HG03565 (cell line): ENCODE data around the gene OSBPL5.

Experiments used
- ATAC-seq: cut with Tn5 transposase; IDR thresholded peaks from one replicate; pipeline ENCODE4 v1.9.1; 2021; ENCODE audit warnings: mild to moderate bottlenecking, moderate library complexity; ENCODE audit not compliant: unreplicated experiment

OSBPL5 gene, protein sequence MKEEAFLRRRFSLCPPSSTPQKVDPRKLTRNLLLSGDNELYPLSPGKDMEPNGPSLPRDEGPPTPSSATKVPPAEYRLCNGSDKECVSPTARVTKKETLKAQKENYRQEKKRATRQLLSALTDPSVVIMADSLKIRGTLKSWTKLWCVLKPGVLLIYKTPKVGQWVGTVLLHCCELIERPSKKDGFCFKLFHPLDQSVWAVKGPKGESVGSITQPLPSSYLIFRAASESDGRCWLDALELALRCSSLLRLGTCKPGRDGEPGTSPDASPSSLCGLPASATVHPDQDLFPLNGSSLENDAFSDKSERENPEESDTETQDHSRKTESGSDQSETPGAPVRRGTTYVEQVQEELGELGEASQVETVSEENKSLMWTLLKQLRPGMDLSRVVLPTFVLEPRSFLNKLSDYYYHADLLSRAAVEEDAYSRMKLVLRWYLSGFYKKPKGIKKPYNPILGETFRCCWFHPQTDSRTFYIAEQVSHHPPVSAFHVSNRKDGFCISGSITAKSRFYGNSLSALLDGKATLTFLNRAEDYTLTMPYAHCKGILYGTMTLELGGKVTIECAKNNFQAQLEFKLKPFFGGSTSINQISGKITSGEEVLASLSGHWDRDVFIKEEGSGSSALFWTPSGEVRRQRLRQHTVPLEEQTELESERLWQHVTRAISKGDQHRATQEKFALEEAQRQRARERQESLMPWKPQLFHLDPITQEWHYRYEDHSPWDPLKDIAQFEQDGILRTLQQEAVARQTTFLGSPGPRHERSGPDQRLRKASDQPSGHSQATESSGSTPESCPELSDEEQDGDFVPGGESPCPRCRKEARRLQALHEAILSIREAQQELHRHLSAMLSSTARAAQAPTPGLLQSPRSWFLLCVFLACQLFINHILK

GRCh38 chr11:3165152-3165705, at the start of gene OSBPL5:
TSS of gene OSBPL5 (minus strand) at chr11:3165310. CDS start at chr11:3129148, 36,162 bp downstream.
- no peak for ATAC-seq

- ATAC-seq, result no peak
Observed at GRCh38 chr11:3214420-3214699, 49.2 kb upstream of the OSBPL5 start.

GRCh38 chr11:3213659-3214419, 48.7 kb upstream of the OSBPL5 start:
- no peak for ATAC-seq

- no peak for ATAC-seq
Observed at GRCh38 chr11:3208272-3208671, 43.2 kb upstream of the OSBPL5 start.

DNA sequence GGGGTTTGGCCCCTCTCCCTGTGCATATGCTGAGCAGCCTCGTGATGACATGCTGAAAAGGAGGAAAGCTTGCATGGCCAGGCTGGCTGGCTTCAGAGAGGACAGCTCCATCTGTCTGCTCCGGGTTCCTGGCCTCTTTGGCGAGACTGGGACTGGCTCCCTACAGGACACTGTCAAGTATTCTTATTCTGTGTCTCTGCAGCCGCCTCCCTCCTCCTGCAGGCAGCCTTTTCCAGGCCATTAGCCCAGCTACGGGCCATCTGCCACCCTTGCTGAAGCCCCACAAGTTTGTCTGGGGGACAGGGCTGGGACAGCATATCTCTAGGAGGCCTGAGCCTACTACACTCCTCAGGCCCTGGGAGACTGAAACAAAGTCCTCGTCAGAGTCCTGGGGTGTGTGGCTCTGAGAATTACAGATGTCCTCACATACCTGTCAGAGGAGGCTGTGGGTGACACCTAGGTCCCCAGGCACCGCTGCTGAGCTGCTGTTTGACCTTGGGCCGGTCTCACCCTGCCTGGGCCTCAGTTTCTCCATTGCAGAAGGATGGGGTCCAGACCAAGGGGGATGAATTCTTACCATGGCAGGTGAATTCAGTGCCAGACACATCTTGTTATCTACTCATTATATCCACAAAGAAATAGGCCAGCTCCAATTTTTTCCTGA, 42.5 kb upstream of the OSBPL5 start:
- no peak for ATAC-seq

DNA sequence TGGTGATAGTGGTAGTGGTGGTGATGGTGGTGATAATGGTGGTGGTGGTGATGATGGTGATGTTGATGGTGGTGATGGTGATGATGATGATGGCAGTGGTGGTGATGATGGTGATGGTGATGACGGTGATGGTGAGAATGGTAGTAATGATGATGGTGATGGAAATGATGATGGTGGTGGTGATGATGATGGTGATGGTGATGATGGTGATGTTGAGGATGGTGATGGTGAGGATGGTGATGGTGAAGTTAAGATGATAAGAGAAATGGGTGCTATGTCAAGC, 41.8 kb upstream of the OSBPL5 start:
- no peak for ATAC-seq

DNA sequence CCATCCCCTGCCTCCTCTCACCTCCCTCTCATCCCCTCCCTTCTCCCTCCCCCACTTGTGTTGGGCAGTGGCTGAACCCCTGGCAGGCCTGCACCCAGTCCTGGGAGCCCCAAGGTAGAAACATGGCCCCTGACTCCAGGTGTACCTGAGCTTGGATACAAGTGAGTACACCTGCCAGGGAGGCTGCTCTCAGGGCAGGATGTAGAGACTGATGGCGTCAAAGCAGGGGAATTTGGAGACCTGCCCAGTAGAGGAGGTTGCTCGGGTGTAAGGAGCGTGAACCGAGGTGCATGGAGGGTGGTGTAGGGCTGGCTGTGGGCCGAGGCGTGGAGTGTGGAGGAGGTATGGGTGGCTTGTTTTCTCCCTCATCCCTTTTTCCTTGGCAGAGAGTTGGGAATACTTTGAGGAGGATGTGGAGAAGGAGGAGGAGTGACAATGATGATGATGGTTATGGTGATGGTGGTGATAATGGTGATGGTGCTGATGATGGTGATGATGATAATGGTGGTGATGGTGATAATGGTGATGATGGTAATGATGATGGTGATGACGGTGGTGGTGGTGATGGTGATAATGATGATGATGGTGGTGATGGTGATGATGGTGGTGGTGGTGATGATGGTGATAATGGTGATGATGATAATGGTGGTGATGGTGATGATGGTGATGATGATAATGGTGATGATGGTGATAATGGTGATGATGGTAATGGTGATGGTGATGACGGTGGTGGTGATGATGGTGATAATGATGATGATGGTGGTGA, 41.2 kb upstream of the OSBPL5 start:
- ATAC-seq, result no peak

DNA sequence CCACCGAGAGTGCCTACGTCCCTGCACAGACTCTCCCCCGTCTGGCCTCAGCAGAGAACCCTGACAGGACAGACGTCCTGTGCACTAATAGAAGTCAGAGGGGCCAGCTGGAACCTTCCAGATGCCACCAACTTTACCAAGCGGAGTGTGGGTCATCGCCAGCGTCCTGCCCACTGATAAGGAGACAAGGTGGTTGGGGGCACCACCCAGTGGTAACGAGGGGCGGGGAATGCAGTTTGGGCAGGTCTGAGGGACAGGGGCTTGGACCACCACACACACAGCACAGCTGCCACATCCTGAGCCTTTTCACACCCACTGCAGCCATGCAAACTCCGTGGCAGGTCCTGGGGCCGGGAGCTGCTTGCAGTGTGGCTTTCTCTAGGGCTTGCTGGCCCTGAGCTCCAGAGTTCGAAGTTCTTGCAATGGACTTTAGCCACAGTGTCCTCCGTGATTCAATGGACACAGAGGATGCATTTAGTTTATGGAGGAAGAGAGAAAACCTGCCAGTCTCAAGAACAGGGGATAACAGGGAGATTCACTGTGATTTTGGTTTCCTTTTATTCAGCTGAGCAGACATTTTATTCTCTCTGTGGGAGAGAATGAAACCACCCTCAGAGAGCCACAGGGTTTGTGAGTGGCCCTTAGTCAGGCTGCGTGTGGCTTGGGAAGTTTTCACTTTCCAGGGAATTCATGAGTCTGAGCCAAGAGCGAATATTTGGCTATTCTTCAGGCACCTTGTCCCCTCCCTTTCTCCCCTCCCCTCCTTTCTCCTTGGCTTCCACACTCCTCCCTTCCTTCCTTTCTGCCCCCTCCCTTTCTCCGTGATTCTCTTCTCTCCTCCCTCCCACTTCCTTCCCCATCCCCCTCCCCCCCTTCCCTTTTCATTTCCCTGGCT, 40.4 kb upstream of the OSBPL5 start:
- ATAC-seq, result no peak

- no peak for ATAC-seq
Observed at GRCh38 chr11:3204141-3205015, 39.3 kb upstream of the OSBPL5 start.

DNA sequence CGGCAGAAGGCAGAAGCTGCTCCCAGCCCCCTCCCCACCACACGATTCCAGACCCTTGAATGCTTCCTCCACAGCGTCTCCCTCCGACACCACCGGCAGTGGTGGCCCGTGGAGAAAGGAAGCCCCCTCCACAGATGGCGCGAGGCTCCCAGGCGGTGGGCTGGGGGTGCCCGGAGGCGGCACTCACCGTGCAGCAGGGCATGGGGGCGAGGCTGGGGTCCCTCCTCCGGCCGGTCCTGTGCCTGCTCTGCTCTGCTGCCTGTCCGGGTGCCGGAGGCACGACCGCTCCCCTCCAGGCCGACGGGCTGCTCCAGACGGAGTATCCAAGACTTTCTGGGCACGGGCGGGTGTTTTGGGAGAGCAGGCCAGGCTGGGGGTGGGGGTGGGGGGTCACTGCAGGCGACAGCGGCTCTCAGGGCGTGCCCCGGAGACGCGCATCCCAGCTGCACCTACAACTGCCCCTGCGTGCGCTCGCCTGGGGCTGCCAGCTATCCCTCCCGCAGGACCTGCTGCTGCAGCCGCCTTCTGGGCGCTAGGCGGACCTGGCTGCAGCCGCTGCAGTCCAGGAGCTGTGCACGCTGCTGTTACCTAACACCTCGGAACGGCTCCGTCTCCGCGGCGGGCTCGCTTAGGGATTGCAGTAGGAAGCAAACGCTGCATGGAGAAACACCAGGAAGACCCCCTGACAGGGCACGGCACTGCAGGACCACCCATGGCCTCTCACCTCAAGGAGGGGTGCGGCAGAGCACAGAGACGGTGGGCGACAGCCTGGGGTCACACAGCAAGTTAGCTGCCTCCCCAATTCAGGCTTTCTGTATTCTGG, 38.3 kb upstream of the OSBPL5 start:
- ATAC-seq, result no peak

DNA sequence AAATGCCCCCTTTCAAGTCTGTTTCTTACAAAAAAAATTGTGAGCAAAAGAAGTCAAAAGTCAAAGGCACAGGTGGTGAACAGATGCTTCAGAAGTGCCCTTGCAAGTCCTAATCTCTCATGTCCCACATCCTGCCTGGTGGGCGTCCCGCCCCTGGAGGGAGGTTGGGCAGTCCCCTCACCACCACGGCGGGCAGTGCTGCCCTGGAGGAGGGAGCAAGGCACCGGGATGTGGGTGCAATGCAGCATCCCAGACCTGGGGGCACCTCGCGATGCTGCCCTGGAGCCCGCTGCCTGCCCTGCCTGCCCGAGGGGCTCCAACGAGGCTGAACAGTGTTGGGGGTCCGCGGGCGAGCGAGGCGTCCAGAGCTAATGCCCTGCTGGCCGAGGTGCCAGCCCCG, 37.6 kb upstream of the OSBPL5 start:
- ATAC-seq, result no peak

- no peak for ATAC-seq
Observed at GRCh38 chr11:3202305-3202704, 37.2 kb upstream of the OSBPL5 start.

GRCh38 chr11:3201677-3202181, 36.6 kb upstream of the OSBPL5 start:
- no peak for ATAC-seq

- ATAC-seq, result no peak
Observed at GRCh38 chr11:3201112-3201581, 36.0 kb upstream of the OSBPL5 start.

DNA sequence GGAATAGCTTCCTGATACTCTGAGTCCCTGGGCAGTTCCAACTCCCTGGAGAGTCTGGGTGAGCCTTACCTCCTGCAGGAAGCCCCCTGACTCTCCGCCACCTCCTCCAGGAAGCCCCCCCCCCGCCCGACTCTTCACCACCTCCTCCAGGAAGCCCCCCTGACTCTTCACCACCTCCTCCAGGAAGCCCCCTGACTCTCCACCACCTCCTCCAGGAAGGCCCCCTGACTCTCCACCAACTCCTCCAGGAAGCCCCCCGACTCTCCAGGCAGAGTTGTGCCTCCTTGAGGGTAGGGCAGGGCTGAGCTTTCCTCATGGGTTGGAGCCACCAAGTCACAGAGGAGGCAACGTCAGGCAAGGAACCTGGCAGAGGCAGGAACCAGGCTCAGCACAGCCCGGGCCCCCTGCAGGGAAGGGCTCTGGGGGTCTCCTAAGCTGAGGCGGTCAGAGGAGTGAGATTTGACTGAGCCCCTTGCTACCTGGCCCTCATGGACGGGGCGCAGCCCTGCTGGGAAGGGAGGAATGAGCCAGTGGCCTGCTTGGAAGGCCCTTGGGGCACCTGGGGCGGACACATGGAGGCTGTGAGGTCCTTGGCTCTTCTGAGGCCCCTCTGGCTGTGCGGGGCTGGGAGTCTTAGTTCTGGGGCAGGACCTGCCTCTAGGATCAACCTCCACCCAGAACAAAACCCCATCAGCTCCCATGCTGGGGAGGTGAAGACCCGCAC, 35.4 kb upstream of the OSBPL5 start:
- no peak for ATAC-seq

DNA sequence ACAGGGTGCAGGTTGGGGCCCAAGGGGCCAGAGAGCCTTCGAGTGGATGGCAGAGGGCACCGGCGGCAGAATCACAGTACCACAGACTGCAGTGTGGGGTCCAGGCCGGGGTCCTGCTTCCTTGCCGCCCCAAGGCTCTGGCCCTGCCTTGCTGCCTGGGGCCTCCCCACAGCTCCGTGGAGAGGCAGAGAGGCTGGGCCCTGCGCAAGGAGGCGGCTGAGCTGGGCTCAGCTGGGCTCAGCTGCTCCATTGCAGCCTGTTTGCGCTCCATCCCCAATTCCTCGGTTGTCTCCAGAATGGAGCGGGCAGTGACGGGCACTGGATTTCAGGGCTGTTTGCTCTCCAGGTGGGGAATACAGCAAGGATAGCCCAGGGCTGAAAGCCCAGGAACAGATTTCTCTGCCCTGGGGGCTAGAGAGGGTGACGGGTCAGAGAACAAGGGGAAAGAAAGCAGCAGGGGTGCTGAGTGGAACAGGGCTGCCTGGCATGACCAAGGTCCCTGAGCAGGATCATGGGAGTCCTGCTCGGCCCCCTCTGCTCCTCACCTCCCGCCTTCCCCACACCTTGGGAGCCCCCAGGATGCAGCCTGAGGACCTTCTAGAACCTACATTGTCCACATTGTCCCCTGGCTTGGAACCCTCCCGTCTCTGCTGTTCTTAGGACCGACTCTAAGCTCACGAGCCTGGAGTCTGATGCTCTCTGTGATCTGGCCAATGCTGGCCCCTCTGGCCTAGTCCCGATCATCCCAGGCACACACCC, 34.6 kb upstream of the OSBPL5 start:
- no peak for ATAC-seq
